Astrocyte of the cerebellum (primary cell): ENCODE measurements around the gene MLN.

Experiments
- DNase-seq: peaks from one replicate; pipeline ENCODE4 v3.0.0-alpha.2; 2011; ENCODE audit warnings: low read depth
- H3K4me3 ChIP-seq: 2 replicates; pipeline ENCODE4 v1.5.1; 2011; ENCODE audit warnings: mild to moderate bottlenecking, low read depth, low read length, moderate library complexity
- CTCF ChIP-seq: IDR thresholded peaks from 2 replicates; pipeline ENCODE4 v1.5.1; 2012; ENCODE audit warnings: low read length, low read depth, moderate library complexity, mild to moderate bottlenecking; ENCODE audit errors: missing control alignments
- in situ Hi-C: cut with HindIII; loops from 2 replicates; pipeline ENCODE4 v1.10.0; 2017; ENCODE audit warnings: low sequenced_read_pairs

The MLN gene

GRCh38 chr6:33790379-33790778 is 13.4 kb downstream of the MLN start:
- no peak for TF ChIP-seq CTCF
- H3K4me3 ChIP-seq: no peak overlapping the region
- in situ Hi-C loops: no loop called here
- DNase-seq: no peak

GRCh38 chr6:33789550-33789895 is 14.3 kb downstream of the MLN start:
- no peak for TF ChIP-seq CTCF
- in situ Hi-C loops: no loop called here
- peak overlapping the region; percentile 55 for H3K4me3 ChIP-seq
- no peak for DNase-seq

GRCh38 chr6:33788694-33789549 is 14.9 kb downstream of the MLN start, which contains the start of gene LEMD2:
Gene LEMD2 (minus strand): TSS chr6:33789130. CDS start chr6:33789116, 14 bp downstream.
- DNase-seq: peak; percentile 84
- TF ChIP-seq CTCF: no peak
- in situ Hi-C loops: no loop called here
- peak within 1 kb of the TSS; percentile 55 for H3K4me3 ChIP-seq

- TF ChIP-seq CTCF: no peak
- H3K4me3 ChIP-seq: peak overlapping the region; percentile 55
- in situ Hi-C loops: no loop called here
- no peak for DNase-seq
These were observed 15.7 kb downstream of the MLN start for GRCh38 chr6:33787954-33788693.

GRCh38 chr6:33787346-33787953 is 16.4 kb downstream of the MLN start:
- no peak for DNase-seq
- in situ Hi-C loops: no loop called here
- peak overlapping the region; percentile 55 for H3K4me3 ChIP-seq
- no peak for TF ChIP-seq CTCF

GRCh38 chr6:33786736-33787135 is 17.1 kb downstream of the MLN start:
- no peak for TF ChIP-seq CTCF
- no peak overlapping the region for H3K4me3 ChIP-seq
- no peak for DNase-seq
- in situ Hi-C loops: no loop called here
